ENCODE measurements around the gene PGM2L1. TPM values are rescaled to one million over a fixed set of nuclear protein-coding genes. Genes with fewer than 3 reads are reported as not detected.

The PGM2L1 gene
- total and polyA plus RNA-seq, 7 experiments from 2014 or later: 4.2 to 17.7 (median 9.1) TPM

DNA sequence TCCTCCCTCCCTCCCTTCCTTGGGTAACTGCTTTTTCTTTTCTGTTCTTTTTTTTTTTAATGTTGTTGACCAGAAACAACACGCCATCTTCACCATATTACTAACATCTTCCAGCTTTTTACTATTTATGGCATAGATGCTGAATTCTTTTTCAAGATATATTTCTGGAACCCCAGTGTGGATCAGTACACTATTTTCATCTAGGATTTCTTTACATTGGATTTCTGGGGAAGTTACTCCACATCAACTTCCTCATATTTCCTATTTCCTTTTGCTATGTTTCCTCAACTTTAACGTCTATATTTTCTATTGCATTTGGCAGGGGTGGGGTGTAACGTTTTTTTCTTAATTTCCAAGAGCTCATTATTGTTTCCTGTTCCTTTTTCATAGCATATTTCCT is 7.0 kb downstream of the PGM2L1 start:
- peak overlapping the region in 2 of 10 donors; percentile 10 to 30 for H3K4me3 Mint-ChIP-seq
- CTCF ChIA-PET: interaction anchor here (0.6 to 5.8 kb wide), 5 partner anchors 7 to 392 kb away, joined by 3 to 159 read pairs (median 8); partner anchors contain the start of gene PGM2L1
- peak overlapping the region; percentile 3 to 65 (median 39) for H3K27ac Mint-ChIP-seq
- Histone ChIP-seq H3K9me3 (ENCODE audit: control insufficient read depth in 2 of 3, low read length in 3 of 3) (no peaks in the 10 kb centered on the region), H3K36me3 (ENCODE audit: control insufficient read depth in 2 of 3, insufficient read depth in 3 of 3, low read length in 3 of 3) (no peaks in the 10 kb centered on the region), H3K4me1 (ENCODE audit: control insufficient read depth in 2 of 2, insufficient read depth in 2 of 2, low read length in 2 of 2) (peaks cover 0 to 3% of the 10 kb centered on the region in 2 donors), H3K27me3 (ENCODE audit: control insufficient read depth in 2 of 2, insufficient read depth in 2 of 2, low read length in 2 of 2) (no peaks in the 10 kb centered on the region), H3K4me3 (ENCODE audit: low read length) (no peak overlapping the region), H3K27ac (ENCODE audit: low read depth, low read length) (no peak overlapping the region)
- no peak for DNase-seq
- H3K9me3 Mint-ChIP-seq: no peaks in the 10 kb centered on the region
- intact Hi-C loops (cut with micrococcal nuclease): loop anchor here (10.0 kb wide), 2 partner anchors 854 to 1174 kb away; partner anchors contain the start of genes SERPINH1 (in 1 of the 2) and TPBGL (in 1 of the 2)
- no peaks in the 10 kb centered on the region for H3K36me3 Mint-ChIP-seq
- peaks cover 29 to 57% (median 44%) of the 10 kb centered on the region in 7 donors for H3K4me1 Mint-ChIP-seq
- POLR2A ChIA-PET: interaction anchor here (1.0 kb wide), 1 partner anchor 21 kb away, joined by 3 read pairs; no protein-coding TSS in a partner anchor
- no peak for ATAC-seq
- no peaks in the 10 kb centered on the region for H3K27me3 Mint-ChIP-seq

DNA sequence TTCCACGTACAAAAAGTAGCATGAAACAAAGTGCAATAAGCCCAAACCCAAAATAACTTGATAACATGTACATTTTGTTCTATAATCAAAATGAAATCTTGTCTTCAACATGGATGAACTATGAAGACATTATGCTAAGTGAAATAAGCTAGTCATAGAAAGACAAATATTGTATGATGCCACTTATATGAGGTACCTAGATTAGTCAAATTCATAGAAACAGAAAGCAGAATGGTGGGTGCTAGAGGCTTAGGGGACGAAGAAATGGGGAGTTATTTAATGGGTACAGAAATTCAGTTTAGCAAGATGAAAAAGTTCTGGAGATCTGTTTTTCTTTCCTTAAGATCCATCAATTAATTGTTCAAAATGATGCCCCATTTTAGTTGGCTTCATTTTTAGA is 7.5 kb downstream of the PGM2L1 start:
- POLR2A ChIA-PET: interaction anchor here (0.6 kb wide), 1 partner anchor 102 kb away, joined by 3 read pairs; the partner anchor contains the start of gene LIPT2
- CTCF ChIA-PET: interaction anchor here (0.6 to 5.8 kb wide), 6 partner anchors 8 to 392 kb away, joined by 3 to 159 read pairs (median 8); partner anchors contain the start of gene PGM2L1
- Histone ChIP-seq H3K4me1 (ENCODE audit: control insufficient read depth in 2 of 2, insufficient read depth in 2 of 2, low read length in 2 of 2) (peaks cover 0 to 3% of the 10 kb centered on the region in 2 donors), H3K27ac (ENCODE audit: low read depth, low read length) (peak overlapping the region; percentile 32), H3K9me3 (ENCODE audit: control insufficient read depth in 2 of 3, low read length in 3 of 3) (no peaks in the 10 kb centered on the region), H3K4me3 (ENCODE audit: low read length) (no peak overlapping the region), H3K27me3 (ENCODE audit: control insufficient read depth in 2 of 2, insufficient read depth in 2 of 2, low read length in 2 of 2) (no peaks in the 10 kb centered on the region), H3K36me3 (ENCODE audit: control insufficient read depth in 2 of 3, insufficient read depth in 3 of 3, low read length in 3 of 3) (no peaks in the 10 kb centered on the region)
- Mint-ChIP-seq H3K27ac (peak overlapping the region in 8 of 9 donors; percentile 14 to 62 (median 42)), H3K4me3 (peak overlapping the region in 2 of 10 donors; percentile 0 to 1), H3K9me3 (no peaks in the 10 kb centered on the region), H3K27me3 (no peaks in the 10 kb centered on the region), H3K4me1 (peaks cover 29 to 57% (median 44%) of the 10 kb centered on the region in 7 donors), H3K36me3 (no peaks in the 10 kb centered on the region)
- no peak for ATAC-seq
- no peak for DNase-seq
- intact Hi-C loops (cut with micrococcal nuclease): loop anchor here (10.0 kb wide), 2 partner anchors 854 to 1174 kb away; partner anchors contain the start of genes SERPINH1 (in 1 of the 2) and TPBGL (in 1 of the 2)

DNA sequence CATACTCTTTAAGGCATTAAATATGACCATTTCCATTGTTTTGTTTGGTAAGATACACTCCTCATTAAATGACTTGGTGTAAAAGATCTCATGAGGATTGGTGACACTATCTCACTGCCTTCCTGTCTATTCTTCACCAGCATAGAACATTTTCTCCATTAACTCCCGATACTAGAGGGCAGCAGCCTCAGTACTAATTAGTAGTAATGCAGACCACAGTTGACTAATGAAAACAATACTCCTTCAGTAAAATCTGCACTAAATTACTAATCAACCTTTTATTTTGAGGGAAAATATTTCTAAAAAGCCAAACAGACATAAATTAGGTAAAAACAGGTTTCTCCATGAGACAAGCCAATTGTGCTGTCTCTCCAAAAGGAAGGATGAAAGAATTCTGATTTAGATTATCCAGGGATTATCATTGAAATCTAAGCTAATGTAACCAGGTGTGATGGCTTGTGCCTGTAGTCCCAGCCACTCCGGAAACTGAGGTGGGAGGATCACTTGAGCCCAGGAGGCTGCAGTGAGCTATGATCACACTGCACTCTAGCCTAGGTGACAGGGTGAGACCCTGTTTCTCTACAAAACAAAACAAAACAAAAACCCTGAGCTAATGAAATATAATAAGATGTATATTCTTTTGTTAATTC is 9.4 kb downstream of the PGM2L1 start:
- no peaks in the 10 kb centered on the region for H3K27me3 ChIP-seq (ENCODE audit: control insufficient read depth in 2 of 2, insufficient read depth in 2 of 2, low read length in 2 of 2)
- no peaks in the 10 kb centered on the region for H3K36me3 Mint-ChIP-seq
- peak in 8 of 9 donors; percentile 34 to 74 (median 64) for DNase-seq
- H3K9me3 ChIP-seq (ENCODE audit: control insufficient read depth in 2 of 3, low read length in 3 of 3): no peaks in the 10 kb centered on the region
- no peak overlapping the region for H3K27ac ChIP-seq (ENCODE audit: low read depth, low read length)
- peak overlapping the region in 3 of 9 donors; percentile 10 to 82 (median 79) for H3K27ac Mint-ChIP-seq
- no peak overlapping the region for H3K4me3 ChIP-seq (ENCODE audit: low read length)
- H3K36me3 ChIP-seq (ENCODE audit: control insufficient read depth in 2 of 3, insufficient read depth in 3 of 3, low read length in 3 of 3): no peaks in the 10 kb centered on the region
- POLR2A ChIA-PET: interaction anchor here (1.0 to 1.4 kb wide), 2 partner anchors 61 to 62 kb away, joined by 4 to 5 read pairs; no protein-coding TSS in a partner anchor
- no peaks in the 10 kb centered on the region for H3K9me3 Mint-ChIP-seq
- H3K27me3 Mint-ChIP-seq: no peaks in the 10 kb centered on the region
- CTCF ChIA-PET: interaction anchor here (0.5 to 5.8 kb wide), 11 partner anchors 8 to 137 kb away, joined by 3 to 159 read pairs (median 4); partner anchors contain the start of gene PGM2L1
- intact Hi-C loops (cut with micrococcal nuclease): loop anchor here (1.0 to 5.0 kb wide), 5 partner anchors 9 to 183 kb away; partner anchors contain the start of gene PGM2L1 (in 1 of the 2)
- peaks cover 0 to 3% of the 10 kb centered on the region in 2 donors for H3K4me1 ChIP-seq (ENCODE audit: control insufficient read depth in 2 of 2, insufficient read depth in 2 of 2, low read length in 2 of 2)
- H3K4me1 Mint-ChIP-seq: peaks cover 19 to 39% (median 33%) of the 10 kb centered on the region in 7 donors
- ATAC-seq: peak; percentile 93
- H3K4me3 Mint-ChIP-seq: no peak overlapping the region

DNA sequence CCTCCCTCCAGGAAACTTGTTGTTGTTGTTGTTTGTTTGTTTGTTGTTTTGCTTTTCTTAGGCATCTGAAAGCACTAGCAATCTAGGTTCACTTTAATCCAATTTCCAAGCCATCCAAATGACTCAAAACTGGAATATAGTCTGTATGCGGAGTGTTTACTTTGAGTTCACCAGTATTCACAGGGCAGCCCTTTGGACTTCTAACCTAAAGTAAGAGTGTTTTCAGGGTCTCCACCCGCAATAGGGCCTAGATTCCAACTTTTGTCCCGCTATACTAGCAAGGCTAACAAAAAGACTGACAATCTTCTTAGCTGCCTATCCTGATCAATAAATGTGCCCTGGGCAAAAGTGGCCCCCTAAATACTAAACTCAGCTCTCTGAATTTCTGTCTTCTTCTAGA is 13.6 kb downstream of the PGM2L1 start:
- H3K4me3 ChIP-seq (ENCODE audit: low read length): no peak overlapping the region
- H3K4me1 ChIP-seq (ENCODE audit: control insufficient read depth in 2 of 2, insufficient read depth in 2 of 2, low read length in 2 of 2): peaks cover 0 to 3% of the 10 kb centered on the region in 2 donors
- Mint-ChIP-seq H3K9me3 (no peaks in the 10 kb centered on the region), H3K27ac (no peak overlapping the region), H3K4me1 (peaks cover 6 to 17% (median 7%) of the 10 kb centered on the region in 7 donors), H3K4me3 (no peak overlapping the region), H3K36me3 (peaks cover 0 to 4% (median 0%) of the 10 kb centered on the region in 5 donors), H3K27me3 (no peaks in the 10 kb centered on the region)
- intact Hi-C loops (cut with micrococcal nuclease): loop anchor here (5.0 kb wide), 2 partner anchors 127 to 188 kb away; no protein-coding TSS in a partner anchor
- CTCF ChIA-PET: interaction anchor here (0.5 to 2.0 kb wide), 2 partner anchors 65 to 184 kb away, joined by 3 to 5 read pairs; no protein-coding TSS in a partner anchor
- no peak overlapping the region for H3K27ac ChIP-seq (ENCODE audit: low read depth, low read length)
- no peaks in the 10 kb centered on the region for H3K36me3 ChIP-seq (ENCODE audit: control insufficient read depth in 2 of 3, insufficient read depth in 3 of 3, low read length in 3 of 3)
- H3K27me3 ChIP-seq (ENCODE audit: control insufficient read depth in 2 of 2, insufficient read depth in 2 of 2, low read length in 2 of 2): no peaks in the 10 kb centered on the region
- no peaks in the 10 kb centered on the region for H3K9me3 ChIP-seq (ENCODE audit: control insufficient read depth in 2 of 3, low read length in 3 of 3)
- DNase-seq (no peak), ATAC-seq (no peak)
- POLR2A ChIA-PET: no interaction called here

DNA sequence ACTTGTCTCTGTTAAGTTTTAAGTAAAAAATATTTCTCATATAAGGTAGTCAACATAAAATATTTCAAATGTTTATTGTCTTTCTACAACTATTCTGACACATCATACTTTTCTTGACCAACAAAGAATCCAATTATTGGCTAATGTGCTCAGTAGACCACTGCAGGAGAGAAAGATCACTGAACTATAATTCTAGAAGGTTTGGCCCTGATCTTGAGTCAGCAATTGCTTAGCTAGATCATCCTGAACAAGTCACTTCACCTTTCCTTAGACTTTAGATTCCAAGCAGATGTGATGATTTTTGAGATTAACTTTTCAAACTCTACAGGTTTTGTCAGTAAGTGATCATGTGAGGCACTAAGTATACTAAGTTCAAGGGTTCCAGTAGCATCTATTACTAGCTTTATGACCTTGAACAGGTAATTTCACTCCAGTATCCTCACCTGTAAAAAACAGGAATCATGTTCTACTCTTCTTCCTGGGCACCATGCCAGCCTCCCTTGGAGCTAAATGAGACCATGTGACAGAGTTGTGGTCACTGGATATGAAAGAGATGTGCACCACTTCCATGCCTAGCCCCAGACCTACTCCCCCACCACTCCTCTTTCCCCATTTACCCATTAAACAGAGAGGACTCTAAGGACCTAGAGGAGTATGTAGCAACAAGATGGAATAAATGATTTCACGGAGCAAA is 17.3 kb downstream of the PGM2L1 start:
- peaks cover 0 to 4% (median 0%) of the 10 kb centered on the region in 5 donors for H3K36me3 Mint-ChIP-seq
- POLR2A ChIA-PET: no interaction called here
- CTCF ChIA-PET: interaction anchor here (2.2 kb wide), 1 partner anchor 9 kb away, joined by 9 read pairs; no protein-coding TSS in a partner anchor

DNA sequence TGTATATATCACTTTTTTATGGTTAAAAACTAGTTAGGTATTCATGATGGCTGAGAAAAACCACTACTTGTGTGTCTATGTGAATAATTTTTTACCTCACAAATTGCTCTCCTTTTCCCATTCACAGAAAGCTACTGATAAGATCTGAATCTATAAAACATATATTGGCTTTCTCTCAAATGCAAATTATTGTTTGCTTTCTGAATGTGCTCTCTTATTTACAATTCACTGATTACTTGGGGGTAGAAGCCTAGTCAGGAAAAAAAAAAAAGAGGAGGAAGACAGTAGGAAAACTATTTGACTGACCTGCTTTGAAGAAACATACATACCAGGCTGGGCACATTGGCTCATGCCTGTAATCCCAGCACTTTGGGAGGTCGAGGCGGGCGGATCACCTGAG is 20.5 kb downstream of the PGM2L1 start:
- Mint-ChIP-seq H3K27me3 (no peaks in the 10 kb centered on the region), H3K4me1 (peaks cover 0 to 5% (median 0%) of the 10 kb centered on the region in 7 donors), H3K36me3 (peaks cover 0 to 12% (median 0%) of the 10 kb centered on the region in 5 donors), H3K27ac (no peak overlapping the region), H3K9me3 (no peaks in the 10 kb centered on the region), H3K4me3 (no peak overlapping the region)
- intact Hi-C loops (cut with micrococcal nuclease): no loop called here
- Histone ChIP-seq H3K4me1 (ENCODE audit: control insufficient read depth in 2 of 2, insufficient read depth in 2 of 2, low read length in 2 of 2) (no peaks in the 10 kb centered on the region), H3K36me3 (ENCODE audit: control insufficient read depth in 2 of 3, insufficient read depth in 3 of 3, low read length in 3 of 3) (peaks cover 0 to 9% (median 0%) of the 10 kb centered on the region in 3 experiments), H3K9me3 (ENCODE audit: control insufficient read depth in 2 of 3, low read length in 3 of 3) (no peaks in the 10 kb centered on the region), H3K27ac (ENCODE audit: low read depth, low read length) (no peak overlapping the region), H3K4me3 (ENCODE audit: low read length) (no peak overlapping the region), H3K27me3 (ENCODE audit: control insufficient read depth in 2 of 2, insufficient read depth in 2 of 2, low read length in 2 of 2) (no peaks in the 10 kb centered on the region)
- ATAC-seq (no peak), DNase-seq (no peak)
- CTCF ChIA-PET: no interaction called here
- POLR2A ChIA-PET: no interaction called here

More for the DNA sequence above, 17.3 kb downstream of the PGM2L1 start:
- Mint-ChIP-seq H3K27me3 (no peaks in the 10 kb centered on the region), H3K4me1 (peaks cover 0 to 5% (median 0%) of the 10 kb centered on the region in 7 donors), H3K4me3 (no peak overlapping the region), H3K27ac (peak overlapping the region in 1 of 9 donors; percentile 1), H3K9me3 (no peaks in the 10 kb centered on the region)
- H3K36me3 ChIP-seq (ENCODE audit: control insufficient read depth in 2 of 3, insufficient read depth in 3 of 3, low read length in 3 of 3): no peaks in the 10 kb centered on the region
- ATAC-seq: no peak
- H3K27ac ChIP-seq (ENCODE audit: low read depth, low read length): no peak overlapping the region
- H3K4me3 ChIP-seq (ENCODE audit: low read length): no peak overlapping the region
- H3K9me3 ChIP-seq (ENCODE audit: control insufficient read depth in 2 of 3, low read length in 3 of 3): no peaks in the 10 kb centered on the region
- H3K4me1 ChIP-seq (ENCODE audit: control insufficient read depth in 2 of 2, insufficient read depth in 2 of 2, low read length in 2 of 2): no peaks in the 10 kb centered on the region
- intact Hi-C loops (cut with micrococcal nuclease): no loop called here
- H3K27me3 ChIP-seq (ENCODE audit: control insufficient read depth in 2 of 2, insufficient read depth in 2 of 2, low read length in 2 of 2): no peaks in the 10 kb centered on the region
- no peak for DNase-seq
